A549 (cell line): Measurements from ENCODE around the gene GRID2. TPM values are rescaled to one million over a fixed set of nuclear protein-coding genes. Genes with fewer than 3 reads are reported as not detected.

ENCODE experiments used
- ATAC-seq, 2 experiments: fragments of 200-7000 bp in 1 of 2; fragments of >200 bp in 1 of 2; cut with Nextera tagmentation in 1 of 2; cut with Tn5 transposase in 1 of 2; 3 replicates each; pipeline versions ENCODE4 v1.8.0 to v1.9.1; 2018 to 2020; ENCODE audit warnings: mild to moderate bottlenecking in 1 of 2, moderate library complexity in 1 of 2
- CTCF ChIA-PET: fragments of 300-600 bp; sonication (Branson Sonifier 250); formaldehyde crosslinking; extraction: SDS; loops from one replicate; lab custom pipeline; 2021; ENCODE audit warnings: antibody characterized with exemption, inconsistent platforms; lab: Yijun Ruan, JAX
- POLR2A ChIA-PET: fragments of 350-600 bp; formaldehyde crosslinking; extraction: SDS; loops from one replicate; lab custom pipeline; 2021; ENCODE audit warnings: antibody characterized with exemption, inconsistent platforms; lab: Yijun Ruan, JAX
- DNase-seq, 2 experiments: peaks; one replicate each; pipeline versions ENCODE4 v3.0.0 to v3.0.0-alpha.2; 2011 to 2016; ENCODE audit warnings: low read depth in 1 of 2, low spot score in 1 of 2
- FAIRE-seq: peaks from 2 replicates; lab custom pipeline; 2011; peaks lifted over from hg19 to GRCh38; lab: Jason Lieb, UNC
- H3K27ac ChIP-seq, 2 experiments: fragments of >200 bp; sonication (Bioruptor Twin); formaldehyde crosslinking; 3 replicates each; pipeline ENCODE4 v1.5.1; 2016 to 2017
- H3K4me1 ChIP-seq: fragments of >200 bp; sonication (Bioruptor Twin); formaldehyde crosslinking; 3 replicates; pipeline ENCODE4 v1.6.1; 2016
- H3K4me2 ChIP-seq: fragments of >200 bp; sonication (Bioruptor Twin); formaldehyde crosslinking; 3 replicates; pipeline ENCODE4 v1.6.1; 2016
- H3K4me3 ChIP-seq: fragments of >200 bp; sonication (Bioruptor Twin); formaldehyde crosslinking; 3 replicates; pipeline ENCODE4 v1.5.1; 2016
- H3K9me3 ChIP-seq: fragments of >200 bp; sonication (Bioruptor Twin); formaldehyde crosslinking; 3 replicates; pipeline ENCODE4 v1.6.1; 2016
- CBX8 ChIP-seq: fragments of 200-600 bp; sonication (generic); IDR thresholded peaks from 2 replicates; pipeline ENCODE4 v1.6.1; 2016
- EHMT2 ChIP-seq: fragments of 200-600 bp; sonication (generic); IDR thresholded peaks from 2 replicates; pipeline ENCODE4 v1.6.1; 2016; ENCODE audit warnings: antibody characterized with exemption, low read depth, mild to moderate bottlenecking, moderate library complexity
- EP300 ChIP-seq, 2 experiments: fragments of >200 bp; sonication (Bioruptor Twin); formaldehyde crosslinking; IDR thresholded peaks; 2 replicates in 1 of 2; 3 replicates in 1 of 2; pipeline ENCODE4 v1.6.1; 2016 to 2017
- FOSL2 ChIP-seq, 2 experiments: fragments of 450-650 bp in 1 of 2; fragments of >200 bp in 1 of 2; sonication (Bioruptor Twin) in 1 of 2; formaldehyde crosslinking; IDR thresholded peaks; 2 replicates each; pipeline versions ENCODE4 v1.5.0 to v1.6.1; 2016 to 2020; ENCODE audit warnings: mild to moderate bottlenecking in 1 of 2, moderate library complexity in 1 of 2
- FOXS1 ChIP-seq: fragments of 250-450 bp; sonication (Bioruptor Pico); IDR thresholded peaks from 2 replicates; pipeline ENCODE4 v1.5.0; 2020; ENCODE audit warnings: mild to moderate bottlenecking, moderate library complexity
- GATA3 ChIP-seq: IDR thresholded peaks from 2 replicates; pipeline ENCODE4 v1.6.1; 2012; ENCODE audit warnings: borderline replicate concordance
- HEYL ChIP-seq: fragments of 250-450 bp; sonication (Bioruptor Pico); IDR thresholded peaks from 2 replicates; pipeline ENCODE4 v1.8.0; 2021; ENCODE audit warnings: mild to moderate bottlenecking, moderate library complexity
- MYC ChIP-seq: IDR thresholded peaks from 2 replicates; pipeline ENCODE4 v1.6.1; 2012; ENCODE audit warnings: mild to moderate bottlenecking, inconsistent platforms, low read length, improper control_type of control experiment, borderline replicate concordance
- RAD21 ChIP-seq, 2 experiments: fragments of >200 bp in 1 of 2; sonication (Bioruptor Twin) in 1 of 2; formaldehyde crosslinking in 1 of 2; IDR thresholded peaks in 1 of 2; conservative IDR thresholded peaks in 1 of 2; 2 replicates in 1 of 2; 3 replicates in 1 of 2; pipeline ENCODE4 v1.6.1; 2012 to 2018; ENCODE audit warnings: inconsistent platforms in 1 of 2
- RCOR1 ChIP-seq: fragments of 150-350 bp; IDR thresholded peaks from 2 replicates; pipeline ENCODE4 v1.6.1; 2014; ENCODE audit warnings: antibody characterized with exemption, low read length, low read depth
- WGBS: methylation state at CpG from one replicate; pipeline ENCODE4 v1.1.6; 2017; ENCODE audit errors: missing lambda C conversion rate; 5-methylcytosine and 5-hydroxymethylcytosine counted together
- polyA plus RNA-seq, 4 experiments: library from polyadenylated mRNA; depleted of rRNA in 3 of 4; stranded (reverse); fragments of >200 nt; fragmentation: RNase III in 1 of 4; extraction: RNeasy Plus Mini Kit Qiagen cat#74134 plus additional on column Dnase treatment in 1 of 4; gene quantifications; 2 replicates in 3 of 4; 3 replicates in 1 of 4; pipeline ENCODE4 v1.2.3, GENCODE V29; 2011 to 2017
- TF ChIP-seq, protein P1 (sequence below): fragments of 200-600 bp; sonication (generic); IDR thresholded peaks from 2 replicates; pipeline ENCODE4 v1.6.1; 2016; ENCODE audit warnings: antibody characterized with exemption, mild to moderate bottlenecking, moderate library complexity
- TF ChIP-seq, protein P2 (sequence below): fragments of >200 bp; sonication (Bioruptor Twin); formaldehyde crosslinking; IDR thresholded peaks from 3 replicates; pipeline ENCODE4 v1.6.1; 2016
- TF ChIP-seq, protein P3 (sequence below): IDR thresholded peaks from 2 replicates; pipeline ENCODE4 v1.6.1; 2012; ENCODE audit warnings: low read depth, borderline replicate concordance
- TF ChIP-seq, protein P4 (sequence below): IDR thresholded peaks from 2 replicates; pipeline ENCODE4 v1.6.1; 2012
- TF ChIP-seq, protein P5 (sequence below): fragments of >200 bp; sonication (Bioruptor Twin); formaldehyde crosslinking; IDR thresholded peaks from 2 replicates; pipeline ENCODE4 v1.6.1; 2016
- TF ChIP-seq, protein P6 (sequence below): fragments of 250-450 bp; sonication (Bioruptor Pico); IDR thresholded peaks from 2 replicates; pipeline ENCODE4 v1.5.0; 2020; ENCODE audit warnings: low read depth, mild to moderate bottlenecking, moderate library complexity
- TF ChIP-seq, protein P7 (sequence below): fragments of >200 bp; sonication (Bioruptor Twin); formaldehyde crosslinking; IDR thresholded peaks from 3 replicates; pipeline ENCODE4 v1.5.1; 2016
- TF ChIP-seq, protein P8 (sequence below): fragments of 450-650 bp; IDR thresholded peaks from 2 replicates; pipeline ENCODE4 v1.6.1; 2014; ENCODE audit warnings: antibody characterized with exemption

GRID2 gene
- polyA plus RNA-seq, 2 of the 4 experiments (the other 2 are of a cell fraction), result not detected

DNA sequence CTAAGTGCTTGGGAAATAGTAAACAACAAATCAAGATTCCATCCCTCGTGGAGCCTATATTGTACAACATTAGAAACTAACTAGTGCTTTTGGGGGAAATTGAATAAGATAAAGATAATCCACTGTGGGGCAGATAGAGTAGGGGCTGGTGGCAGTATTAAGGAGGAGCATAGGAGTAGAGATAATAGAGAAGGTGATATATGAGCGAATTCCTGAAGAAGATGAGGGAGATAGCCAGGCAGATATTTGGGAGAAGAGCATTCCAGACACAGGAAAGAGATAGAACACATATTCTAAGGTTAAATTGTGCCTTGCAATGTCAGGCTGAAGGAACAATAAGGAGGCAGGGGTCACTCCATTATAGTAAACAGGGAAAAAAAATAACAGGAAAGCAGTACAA lies 218.2 kb downstream of the GRID2 start:
- no peak overlapping the region for H3K27ac ChIP-seq
- POLR2A ChIA-PET, result no interaction called here
- no peak for FAIRE-seq
- ATAC-seq, result no peak
- TF ChIP-seq HEYL (CRISPR knock-in tag) (no peak), EP300 (IDR thresholded peaks at IDR 0.05) (no peak), RAD21 (conservative IDR thresholded peaks at IDR 0.05 in 1 of 2, IDR thresholded peaks at IDR 0.05 in 1 of 2) (no peak), FOXS1 (no peak), FOSL2 (IDR thresholded peaks at IDR 0.05) (no peak), FOSL2 (CRISPR knock-in tag; IDR thresholded peaks at IDR 0.05) (no peak), CBX8 (no peak), EHMT2 (no peak), MYC (no peak), RCOR1 (no peak), GATA3 (no peak)
- TF ChIP-seq, protein P1, sequence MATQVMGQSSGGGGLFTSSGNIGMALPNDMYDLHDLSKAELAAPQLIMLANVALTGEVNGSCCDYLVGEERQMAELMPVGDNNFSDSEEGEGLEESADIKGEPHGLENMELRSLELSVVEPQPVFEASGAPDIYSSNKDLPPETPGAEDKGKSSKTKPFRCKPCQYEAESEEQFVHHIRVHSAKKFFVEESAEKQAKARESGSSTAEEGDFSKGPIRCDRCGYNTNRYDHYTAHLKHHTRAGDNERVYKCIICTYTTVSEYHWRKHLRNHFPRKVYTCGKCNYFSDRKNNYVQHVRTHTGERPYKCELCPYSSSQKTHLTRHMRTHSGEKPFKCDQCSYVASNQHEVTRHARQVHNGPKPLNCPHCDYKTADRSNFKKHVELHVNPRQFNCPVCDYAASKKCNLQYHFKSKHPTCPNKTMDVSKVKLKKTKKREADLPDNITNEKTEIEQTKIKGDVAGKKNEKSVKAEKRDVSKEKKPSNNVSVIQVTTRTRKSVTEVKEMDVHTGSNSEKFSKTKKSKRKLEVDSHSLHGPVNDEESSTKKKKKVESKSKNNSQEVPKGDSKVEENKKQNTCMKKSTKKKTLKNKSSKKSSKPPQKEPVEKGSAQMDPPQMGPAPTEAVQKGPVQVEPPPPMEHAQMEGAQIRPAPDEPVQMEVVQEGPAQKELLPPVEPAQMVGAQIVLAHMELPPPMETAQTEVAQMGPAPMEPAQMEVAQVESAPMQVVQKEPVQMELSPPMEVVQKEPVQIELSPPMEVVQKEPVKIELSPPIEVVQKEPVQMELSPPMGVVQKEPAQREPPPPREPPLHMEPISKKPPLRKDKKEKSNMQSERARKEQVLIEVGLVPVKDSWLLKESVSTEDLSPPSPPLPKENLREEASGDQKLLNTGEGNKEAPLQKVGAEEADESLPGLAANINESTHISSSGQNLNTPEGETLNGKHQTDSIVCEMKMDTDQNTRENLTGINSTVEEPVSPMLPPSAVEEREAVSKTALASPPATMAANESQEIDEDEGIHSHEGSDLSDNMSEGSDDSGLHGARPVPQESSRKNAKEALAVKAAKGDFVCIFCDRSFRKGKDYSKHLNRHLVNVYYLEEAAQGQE, result no peak
- TF ChIP-seq, protein P2, sequence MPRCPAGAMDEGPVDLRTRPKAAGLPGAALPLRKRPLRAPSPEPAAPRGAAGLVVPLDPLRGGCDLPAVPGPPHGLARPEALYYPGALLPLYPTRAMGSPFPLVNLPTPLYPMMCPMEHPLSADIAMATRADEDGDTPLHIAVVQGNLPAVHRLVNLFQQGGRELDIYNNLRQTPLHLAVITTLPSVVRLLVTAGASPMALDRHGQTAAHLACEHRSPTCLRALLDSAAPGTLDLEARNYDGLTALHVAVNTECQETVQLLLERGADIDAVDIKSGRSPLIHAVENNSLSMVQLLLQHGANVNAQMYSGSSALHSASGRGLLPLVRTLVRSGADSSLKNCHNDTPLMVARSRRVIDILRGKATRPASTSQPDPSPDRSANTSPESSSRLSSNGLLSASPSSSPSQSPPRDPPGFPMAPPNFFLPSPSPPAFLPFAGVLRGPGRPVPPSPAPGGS, result no peak
- TF ChIP-seq, protein P3, sequence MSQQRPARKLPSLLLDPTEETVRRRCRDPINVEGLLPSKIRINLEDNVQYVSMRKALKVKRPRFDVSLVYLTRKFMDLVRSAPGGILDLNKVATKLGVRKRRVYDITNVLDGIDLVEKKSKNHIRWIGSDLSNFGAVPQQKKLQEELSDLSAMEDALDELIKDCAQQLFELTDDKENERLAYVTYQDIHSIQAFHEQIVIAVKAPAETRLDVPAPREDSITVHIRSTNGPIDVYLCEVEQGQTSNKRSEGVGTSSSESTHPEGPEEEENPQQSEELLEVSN, result no peak
- TF ChIP-seq, protein P4, sequence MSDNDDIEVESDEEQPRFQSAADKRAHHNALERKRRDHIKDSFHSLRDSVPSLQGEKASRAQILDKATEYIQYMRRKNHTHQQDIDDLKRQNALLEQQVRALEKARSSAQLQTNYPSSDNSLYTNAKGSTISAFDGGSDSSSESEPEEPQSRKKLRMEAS, result no peak
- TF ChIP-seq, protein P5, sequence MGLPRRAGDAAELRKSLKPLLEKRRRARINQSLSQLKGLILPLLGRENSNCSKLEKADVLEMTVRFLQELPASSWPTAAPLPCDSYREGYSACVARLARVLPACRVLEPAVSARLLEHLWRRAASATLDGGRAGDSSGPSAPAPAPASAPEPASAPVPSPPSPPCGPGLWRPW, result no peak
- TF ChIP-seq, protein P6, sequence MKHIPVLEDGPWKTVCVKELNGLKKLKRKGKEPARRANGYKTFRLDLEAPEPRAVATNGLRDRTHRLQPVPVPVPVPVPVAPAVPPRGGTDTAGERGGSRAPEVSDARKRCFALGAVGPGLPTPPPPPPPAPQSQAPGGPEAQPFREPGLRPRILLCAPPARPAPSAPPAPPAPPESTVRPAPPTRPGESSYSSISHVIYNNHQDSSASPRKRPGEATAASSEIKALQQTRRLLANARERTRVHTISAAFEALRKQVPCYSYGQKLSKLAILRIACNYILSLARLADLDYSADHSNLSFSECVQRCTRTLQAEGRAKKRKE (CRISPR knock-in tag), result no peak
- TF ChIP-seq, protein P7, sequence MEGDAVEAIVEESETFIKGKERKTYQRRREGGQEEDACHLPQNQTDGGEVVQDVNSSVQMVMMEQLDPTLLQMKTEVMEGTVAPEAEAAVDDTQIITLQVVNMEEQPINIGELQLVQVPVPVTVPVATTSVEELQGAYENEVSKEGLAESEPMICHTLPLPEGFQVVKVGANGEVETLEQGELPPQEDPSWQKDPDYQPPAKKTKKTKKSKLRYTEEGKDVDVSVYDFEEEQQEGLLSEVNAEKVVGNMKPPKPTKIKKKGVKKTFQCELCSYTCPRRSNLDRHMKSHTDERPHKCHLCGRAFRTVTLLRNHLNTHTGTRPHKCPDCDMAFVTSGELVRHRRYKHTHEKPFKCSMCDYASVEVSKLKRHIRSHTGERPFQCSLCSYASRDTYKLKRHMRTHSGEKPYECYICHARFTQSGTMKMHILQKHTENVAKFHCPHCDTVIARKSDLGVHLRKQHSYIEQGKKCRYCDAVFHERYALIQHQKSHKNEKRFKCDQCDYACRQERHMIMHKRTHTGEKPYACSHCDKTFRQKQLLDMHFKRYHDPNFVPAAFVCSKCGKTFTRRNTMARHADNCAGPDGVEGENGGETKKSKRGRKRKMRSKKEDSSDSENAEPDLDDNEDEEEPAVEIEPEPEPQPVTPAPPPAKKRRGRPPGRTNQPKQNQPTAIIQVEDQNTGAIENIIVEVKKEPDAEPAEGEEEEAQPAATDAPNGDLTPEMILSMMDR, result no peak
- TF ChIP-seq, protein P8, sequence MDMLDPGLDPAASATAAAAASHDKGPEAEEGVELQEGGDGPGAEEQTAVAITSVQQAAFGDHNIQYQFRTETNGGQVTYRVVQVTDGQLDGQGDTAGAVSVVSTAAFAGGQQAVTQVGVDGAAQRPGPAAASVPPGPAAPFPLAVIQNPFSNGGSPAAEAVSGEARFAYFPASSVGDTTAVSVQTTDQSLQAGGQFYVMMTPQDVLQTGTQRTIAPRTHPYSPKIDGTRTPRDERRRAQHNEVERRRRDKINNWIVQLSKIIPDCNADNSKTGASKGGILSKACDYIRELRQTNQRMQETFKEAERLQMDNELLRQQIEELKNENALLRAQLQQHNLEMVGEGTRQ, result no peak
- TF ChIP-seq, all 56 proteins: peak for 0
- CTCF ChIA-PET, result no interaction called here
- no peaks in the 10 kb centered on the region for H3K4me1 ChIP-seq
- 10% methylated on average over 2 of the region's 2 CpGs for WGBS
- H3K4me2 ChIP-seq, result no peak overlapping the region
- H3K4me3 ChIP-seq, result no peak overlapping the region
- no peak for DNase-seq
- H3K9me3 ChIP-seq, result no peaks in the 10 kb centered on the region
